Activated T-cell treated with anti-CD3 and anti-CD28 coated beads for 4 hours (primary cell): Measurements from ENCODE around the gene C10orf95.
"Not testable (repeated sequence)": the region's sequence is repeated elsewhere in the genome, so short reads cannot be mapped to it uniquely, and the experiment has no call there.

Source experiments
- DNase-seq: peaks from one replicate; pipeline ENCODE4 v3.0.0-alpha.2; 2020

The C10orf95 gene, protein sequence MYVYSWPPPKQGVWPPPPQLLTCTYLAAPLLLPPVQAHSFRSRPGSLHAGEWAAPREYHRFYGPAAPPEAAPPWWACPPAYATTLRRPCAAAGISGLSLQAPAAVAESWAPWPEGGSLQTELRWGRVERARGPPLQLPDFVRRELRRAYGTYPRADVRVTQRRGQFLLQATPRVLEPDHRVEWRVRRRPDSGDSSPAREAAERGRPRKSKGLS

DNA sequence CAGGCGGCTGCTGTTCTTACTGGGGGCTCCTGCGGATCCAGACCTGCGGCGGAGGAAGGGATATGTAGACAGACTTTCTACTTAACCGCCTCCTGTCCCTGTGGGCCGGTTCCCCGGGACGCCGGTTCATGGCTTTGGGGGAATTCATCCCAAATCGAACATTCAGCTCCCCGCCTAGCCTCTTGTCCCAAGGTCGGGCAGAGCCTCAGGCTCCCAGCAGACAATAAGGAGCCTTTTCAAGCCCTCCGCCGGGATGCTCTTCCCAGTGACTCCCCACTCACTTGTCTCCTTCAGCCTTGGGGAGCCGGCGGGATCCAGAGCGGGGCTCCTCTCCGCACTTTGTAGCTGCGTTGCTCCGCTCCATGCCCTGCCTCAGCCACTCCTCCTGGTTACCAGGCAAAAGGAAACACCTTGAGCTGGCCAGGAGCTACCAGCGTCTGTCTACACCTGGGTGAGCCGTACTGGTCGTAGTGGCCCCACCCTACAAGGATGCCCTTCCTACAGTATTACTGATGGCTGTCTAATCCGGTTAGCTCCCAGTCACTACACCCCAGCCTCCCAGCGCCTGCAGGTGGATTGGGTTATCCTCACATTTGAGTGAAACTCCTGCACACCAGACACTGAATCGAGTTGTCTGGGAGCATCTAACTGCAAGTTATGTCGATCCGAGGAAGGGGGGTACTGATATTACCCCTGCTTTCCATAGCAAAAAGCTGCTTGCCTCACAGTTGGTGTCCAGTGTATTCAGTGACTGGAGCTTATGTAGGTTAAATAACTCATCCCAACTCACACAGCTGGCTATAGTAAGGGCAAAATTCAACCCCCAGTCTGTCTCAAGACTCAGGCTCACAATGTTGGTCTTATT is at the start of gene C10orf95:
TSS of gene C10orf95 (minus strand) at position 439 of the 865 bp plus-strand sequence. CDS start 450 bp downstream, outside the sequence.
- no peak for DNase-seq

DNA sequence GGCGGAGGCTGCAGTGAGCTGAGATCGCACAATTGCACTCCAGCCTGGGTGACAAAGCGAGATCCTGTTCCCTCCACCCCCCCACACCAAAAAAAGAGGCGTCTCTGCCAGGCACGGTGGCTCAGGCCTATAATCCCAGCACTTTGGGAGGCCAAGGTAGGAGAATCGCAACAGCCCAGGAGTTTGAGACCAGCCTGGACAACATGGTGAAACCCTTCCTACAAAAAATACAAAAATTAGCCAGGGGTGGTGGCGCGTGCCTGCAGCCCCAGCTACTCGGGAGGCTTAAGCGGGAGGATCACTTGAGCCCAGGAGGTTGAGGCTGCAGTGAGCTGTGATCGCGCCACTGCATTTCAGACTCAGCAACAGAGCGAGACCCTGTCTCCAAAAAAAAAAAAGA is 49.3 kb upstream of the C10orf95 start:
- not testable (repeated sequence) for DNase-seq

DNA sequence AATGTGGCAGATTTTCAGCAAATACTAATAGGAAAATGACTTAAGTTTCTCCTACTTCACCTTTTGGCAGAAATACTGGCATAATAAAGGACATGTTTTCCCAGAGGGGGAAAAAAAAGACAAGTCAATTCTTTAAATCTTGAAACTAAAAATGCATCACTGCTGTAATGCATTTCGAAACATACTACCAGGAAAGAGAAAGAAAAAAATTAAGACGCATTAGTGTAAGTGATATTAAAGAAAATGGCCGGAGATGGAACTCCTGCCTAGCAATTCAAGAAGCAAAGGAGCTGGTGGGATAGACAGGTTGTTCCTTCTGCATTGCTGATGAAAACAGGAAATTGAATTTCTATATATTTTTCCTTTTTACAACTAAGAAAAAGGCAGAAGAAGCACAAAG is 48.0 kb upstream of the C10orf95 start:
- no peak for DNase-seq

DNA sequence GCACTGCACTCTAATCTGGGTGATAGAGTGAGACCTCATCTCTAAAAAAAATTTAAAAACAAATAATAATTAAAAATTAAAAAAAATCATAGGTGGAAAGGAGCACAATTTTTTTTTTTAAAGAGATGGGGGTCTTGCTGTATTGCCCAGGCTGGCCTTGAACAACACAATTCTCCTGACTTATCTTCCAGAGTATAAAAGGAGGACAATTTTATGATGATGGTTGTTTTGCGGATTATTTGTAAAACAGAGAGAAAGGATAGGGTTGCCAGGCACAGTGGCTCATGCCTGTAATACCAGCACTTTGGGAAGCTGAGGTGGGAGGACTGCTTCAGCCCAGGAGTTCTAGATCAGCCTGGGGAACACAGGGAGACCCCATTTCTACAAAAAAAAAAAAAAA is 46.2 kb upstream of the C10orf95 start:
- no peak for DNase-seq

DNA sequence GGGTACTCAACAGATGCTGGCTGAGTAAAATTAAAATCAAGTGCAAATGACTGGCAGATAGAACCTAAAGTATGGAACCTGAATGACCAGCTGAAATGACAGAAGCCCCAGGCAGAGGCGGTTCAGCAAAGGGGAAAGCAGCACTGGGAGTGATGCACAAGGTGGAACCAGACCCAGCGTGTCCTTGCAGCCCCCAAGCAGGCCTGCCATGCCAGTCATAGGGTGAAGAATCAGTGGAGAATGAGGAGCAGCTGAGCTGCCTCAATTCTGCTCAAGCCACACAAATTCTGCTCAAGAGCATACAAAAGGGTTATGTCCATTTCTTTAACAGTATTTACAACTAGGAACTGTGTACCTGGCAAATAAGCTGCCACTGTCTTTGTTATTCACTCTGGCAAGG is 42.4 kb upstream of the C10orf95 start:
- no peak for DNase-seq

DNA sequence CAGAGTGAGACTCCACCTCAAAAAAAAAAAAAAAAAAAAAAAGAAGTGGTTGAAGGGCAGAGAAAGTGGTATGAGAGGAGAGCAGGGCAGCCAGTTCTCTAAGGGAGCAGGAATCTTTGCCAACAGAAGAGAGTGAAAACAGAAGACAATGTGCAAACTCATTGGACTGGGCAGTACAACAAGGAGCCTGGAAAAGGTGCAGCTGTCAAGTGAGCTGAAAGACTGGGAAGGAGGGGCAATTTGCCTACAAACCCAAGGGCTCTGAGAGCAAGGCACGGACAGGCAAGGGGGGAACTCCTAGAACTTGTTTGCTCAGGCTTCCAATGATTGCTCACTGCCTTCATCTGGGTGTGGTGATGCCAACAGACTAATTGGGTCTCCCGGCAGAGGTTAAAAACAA is 41.6 kb upstream of the C10orf95 start:
- no peak for DNase-seq

DNA sequence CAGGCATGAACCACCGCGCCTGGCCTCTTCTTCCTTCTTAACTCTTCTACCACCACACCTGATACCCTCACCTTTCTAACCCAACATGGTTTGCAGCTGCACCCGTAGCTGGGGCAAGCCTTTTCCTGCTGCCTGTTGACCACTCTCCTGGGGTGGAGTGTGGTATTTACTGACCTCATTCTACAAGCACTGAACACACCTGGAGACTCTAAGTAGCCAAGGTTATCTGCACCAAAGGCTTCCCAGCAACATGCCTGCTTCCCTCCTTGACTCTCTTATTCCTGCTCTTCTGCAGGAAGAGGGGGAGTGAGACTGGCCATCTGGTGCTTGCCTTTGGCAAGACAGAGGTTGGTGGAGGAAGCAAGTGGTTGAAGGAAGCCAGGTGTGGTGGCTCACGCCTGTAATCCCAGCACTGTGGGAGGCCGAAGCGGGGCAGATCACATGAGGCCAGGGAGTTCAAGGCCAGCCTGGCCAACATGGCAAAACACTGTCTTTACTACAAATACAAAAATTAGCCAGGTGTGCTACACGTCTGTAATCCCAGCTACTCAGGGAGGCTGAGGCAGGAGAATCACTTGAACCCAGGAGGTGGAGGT is 41.1 kb upstream of the C10orf95 start:
- no peak for DNase-seq

DNA sequence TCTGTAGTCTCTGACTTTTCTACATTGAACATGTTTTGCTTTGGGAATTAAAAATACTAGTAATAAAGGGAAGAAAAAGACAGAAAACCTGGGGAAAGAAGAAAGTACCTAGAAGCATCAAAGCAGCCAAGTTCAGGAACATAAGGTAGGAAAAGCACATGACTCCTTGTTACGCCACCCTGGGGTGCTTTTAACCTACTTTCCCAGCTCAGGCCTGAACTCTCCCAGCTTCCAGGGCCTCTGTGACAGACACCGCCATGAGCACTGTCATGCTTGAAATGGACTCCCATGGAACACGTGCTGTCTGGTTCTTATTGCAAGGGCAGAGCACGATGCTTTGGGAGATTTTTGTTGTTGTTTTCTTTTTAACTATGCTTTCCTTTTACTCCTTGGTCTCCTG is 39.8 kb upstream of the C10orf95 start:
- DNase-seq, result no peak

DNA sequence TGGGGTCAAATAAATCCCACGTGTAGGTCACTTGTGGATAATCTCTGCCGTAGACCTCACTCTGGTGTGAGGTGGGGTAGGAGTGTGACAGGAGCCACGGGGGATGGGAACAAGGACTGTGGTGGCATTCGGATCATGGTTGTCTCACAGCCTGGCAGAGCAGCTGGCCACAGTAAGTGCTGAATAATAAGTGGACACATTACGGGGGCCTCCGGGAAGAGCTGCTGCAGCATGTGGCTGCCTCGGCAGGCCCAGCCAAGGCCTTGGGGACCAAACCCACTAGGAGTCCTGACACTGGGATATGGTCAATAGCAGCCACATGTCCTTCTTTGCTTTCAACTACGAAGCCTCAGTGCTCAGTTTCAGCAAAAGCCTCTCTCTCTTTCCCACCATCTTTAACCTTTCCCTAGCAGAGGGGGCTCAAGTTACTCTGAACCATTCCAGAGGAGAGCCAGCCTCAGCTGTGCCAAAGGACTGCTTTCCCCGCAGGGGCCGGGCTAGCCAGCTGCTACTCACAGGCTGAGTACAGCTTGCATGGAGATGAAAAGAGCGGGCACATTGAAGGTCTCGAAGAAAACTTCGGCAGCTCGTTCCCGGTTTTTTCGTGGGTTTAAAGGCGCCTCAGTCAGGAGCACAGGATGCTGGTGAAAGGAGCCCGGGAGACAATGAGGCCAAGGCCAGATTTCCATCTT is 33.9 kb upstream of the C10orf95 start:
- DNase-seq, result no peak

DNA sequence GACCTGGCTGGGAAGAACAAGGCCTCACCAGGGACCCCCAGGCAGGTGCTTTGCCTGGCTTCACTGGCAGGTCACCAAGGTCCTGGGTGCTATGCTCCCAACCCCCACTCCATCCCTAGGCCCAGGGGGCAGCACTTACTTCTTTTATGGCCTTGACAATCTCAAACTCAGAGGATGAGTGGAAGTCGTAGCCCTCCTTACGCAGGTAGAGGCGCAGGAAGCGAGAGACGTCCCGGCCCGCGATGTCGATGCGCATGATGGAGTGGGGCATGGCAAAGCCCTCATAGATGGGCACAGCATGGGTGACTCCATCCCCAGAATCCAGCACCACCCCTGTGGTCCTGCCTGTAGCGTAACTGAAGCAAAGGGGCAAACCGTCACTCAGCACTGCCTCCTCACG is 32.7 kb upstream of the C10orf95 start:
- DNase-seq, result no peak

DNA sequence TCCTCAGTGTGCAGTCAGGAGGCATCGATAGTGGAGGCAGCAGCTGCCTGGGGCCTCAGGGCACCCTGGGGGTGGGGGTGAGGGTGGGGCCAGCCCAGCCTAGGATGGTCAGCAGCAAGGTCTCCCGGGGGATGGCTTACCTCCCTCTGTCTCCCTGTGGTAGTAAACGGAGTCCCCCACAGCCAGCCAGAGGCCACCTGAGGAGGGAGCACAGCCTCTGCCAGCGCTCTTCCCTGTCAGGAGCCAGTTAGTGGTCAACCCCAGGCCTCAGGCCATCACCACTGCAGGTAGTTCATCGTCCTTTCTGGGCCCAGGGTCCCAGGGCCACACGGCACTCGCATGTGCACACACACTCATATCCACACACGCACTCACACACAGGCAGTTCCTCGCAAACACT is 29.1 kb upstream of the C10orf95 start:
- DNase-seq, result no peak

DNA sequence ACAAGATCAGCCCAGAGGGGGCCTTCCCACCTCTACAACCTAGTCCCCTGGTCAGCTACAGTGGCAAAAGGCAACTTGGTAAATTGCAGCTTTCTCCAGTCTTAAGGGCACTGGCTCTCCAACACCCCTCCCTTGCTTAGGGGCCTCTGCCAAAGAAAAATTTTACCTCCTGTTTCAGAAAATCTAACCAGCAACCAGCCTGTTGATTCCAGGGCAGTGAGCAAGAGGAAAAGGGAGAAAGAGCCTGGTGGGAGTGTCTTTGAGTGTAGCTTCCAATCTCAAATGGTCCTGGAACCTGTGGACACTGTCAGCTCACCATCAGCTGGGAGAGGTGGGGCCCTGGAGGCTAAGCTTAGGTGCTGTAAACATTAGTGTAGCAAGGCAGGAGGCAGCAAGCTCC is 28.3 kb upstream of the C10orf95 start:
- no peak for DNase-seq

DNA sequence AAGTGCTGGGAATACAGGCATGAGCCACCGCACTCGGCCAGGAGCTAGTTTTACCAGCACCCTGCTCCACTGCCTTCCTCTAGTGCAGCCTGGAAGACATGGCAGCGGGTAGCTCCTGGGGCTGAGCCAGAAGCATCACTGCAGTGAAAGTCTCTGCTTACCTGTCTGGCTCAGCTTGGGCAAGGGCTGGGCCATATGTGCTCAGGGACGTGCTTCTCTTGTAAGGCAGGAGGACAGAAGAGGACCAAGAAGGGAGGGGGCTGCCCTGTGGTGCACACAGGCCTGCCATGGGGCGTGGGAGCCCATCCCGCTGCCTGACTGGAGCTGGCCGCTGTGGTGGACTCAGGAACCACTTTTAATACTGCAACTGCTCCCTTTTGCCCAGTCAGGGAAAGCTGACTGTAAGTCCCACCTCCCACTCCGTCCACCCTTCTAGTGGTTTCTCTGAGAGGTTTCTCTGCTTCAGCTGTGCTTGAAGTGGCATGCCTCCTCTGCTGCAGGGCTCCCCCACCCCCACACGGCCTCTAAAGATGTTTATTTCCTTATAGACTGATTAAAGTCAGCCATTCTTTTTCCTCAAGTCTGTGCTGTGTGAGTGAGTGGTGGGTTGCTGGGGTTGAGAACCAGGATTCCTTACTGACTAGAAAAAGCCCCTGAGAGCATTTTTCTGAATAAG is 25.3 kb upstream of the C10orf95 start:
- DNase-seq, result no peak

DNA sequence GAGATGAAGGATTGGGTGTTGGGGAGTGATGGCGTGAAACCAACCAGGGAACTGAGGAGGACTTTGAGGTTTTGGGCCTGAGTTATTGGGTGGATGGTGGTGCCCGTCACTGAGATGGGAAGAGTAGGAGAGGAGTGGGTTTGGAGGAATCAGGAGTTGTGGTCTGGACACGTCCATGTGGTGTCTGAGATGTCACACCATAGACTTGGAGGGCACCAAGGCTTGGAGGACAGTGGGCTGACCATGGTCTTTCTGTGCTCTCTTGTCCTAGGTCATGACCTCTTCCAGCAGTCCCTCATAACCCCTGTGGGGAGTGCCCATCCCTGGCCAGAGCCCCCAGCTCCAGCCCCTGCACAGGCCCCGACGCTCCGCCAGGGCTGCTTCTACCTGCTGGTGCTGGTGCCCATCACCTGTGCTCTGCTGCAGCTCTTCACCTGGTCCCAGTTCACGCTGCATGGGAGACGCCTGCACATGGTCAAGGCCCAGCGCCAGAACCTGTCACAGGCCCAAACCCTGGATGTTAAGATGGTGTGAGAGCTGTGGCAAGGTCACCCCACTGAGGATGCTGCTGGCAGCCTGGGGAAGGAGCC is 24.2 kb upstream of the C10orf95 start:
- no peak for DNase-seq

DNA sequence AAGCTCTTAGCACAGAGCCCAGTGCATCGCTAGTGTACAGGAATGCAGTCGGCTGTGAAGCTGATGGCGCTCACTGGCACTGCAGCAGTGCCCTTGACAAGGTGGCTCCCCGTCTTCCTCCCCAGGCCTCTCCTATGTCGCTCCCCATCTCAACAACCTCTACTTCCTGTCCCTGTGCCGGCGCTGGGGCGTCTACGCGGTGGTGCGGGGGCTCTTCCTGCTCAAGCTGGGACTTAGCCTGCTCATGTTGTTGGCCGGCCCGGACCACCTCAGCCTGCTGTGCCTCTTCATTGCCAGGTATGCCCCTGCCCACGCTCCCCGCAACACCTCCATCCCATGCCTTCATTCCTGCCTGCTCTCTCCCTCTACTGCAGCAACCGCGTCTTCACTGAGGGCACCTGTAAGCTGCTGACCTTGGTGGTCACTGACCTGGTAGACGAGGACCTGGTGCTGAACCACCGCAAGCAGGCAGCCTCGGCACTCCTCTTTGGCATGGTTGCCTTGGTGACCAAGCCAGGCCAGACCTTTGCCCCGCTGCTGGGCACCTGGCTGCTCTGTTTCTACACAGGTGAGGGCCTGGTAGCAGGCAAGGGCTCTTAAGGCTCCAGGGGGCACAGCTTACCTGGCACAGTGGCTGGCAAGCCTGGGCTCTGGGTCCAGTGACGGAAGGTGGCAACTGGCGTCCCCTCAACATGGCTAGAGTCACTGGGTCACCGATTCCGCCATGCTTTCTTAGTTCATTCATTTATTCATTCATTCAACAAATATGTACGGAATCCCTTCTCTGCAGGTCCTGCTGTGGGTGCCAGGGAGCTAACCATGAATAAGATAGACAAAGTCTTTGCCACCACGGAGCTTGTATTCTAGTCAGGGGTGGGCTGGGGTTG is 22.3 kb upstream of the C10orf95 start:
- DNase-seq, result no peak

DNA sequence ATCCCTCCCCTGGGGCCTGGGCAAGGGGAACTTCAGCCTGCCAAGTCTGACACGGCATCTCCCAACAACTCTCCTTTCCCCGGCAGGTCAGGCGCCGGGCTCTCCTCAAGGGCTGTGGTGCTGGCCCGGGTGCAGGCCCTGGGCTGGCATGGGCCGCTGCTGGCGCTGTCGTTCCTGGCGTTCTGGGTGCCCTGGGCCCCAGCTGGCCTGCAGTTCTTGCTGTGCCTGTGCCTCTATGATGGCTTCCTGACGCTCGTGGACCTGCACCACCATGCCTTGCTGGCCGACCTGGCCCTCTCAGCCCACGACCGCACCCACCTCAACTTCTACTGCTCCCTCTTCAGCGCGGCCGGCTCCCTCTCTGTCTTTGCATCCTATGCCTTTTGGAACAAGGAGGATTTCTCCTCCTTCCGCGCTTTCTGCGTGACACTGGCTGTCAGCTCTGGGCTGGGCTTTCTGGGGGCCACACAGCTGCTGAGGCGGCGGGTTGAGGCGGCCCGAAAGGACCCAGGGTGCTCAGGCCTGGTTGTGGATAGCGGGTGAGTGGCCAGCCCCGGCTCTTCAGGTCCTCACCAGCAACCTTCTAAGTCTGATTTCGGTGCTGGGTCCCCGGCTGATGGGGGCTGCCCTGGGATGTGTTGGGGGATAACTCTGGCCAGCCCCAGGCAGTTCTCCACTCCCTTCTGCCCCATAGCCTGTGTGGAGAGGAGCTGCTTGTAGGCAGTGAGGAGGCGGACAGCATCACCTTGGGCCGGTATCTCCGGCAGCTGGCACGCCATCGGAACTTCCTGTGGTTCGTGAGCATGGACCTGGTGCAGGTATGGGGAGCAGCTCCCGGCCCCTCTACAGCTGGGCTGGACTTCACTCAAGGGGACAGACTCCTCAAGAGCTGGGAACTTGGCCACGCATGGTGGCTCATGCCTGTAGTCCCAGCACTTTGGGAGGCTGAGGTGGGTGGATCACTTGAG is 19.5 kb upstream of the C10orf95 start:
- DNase-seq, result no peak

DNA sequence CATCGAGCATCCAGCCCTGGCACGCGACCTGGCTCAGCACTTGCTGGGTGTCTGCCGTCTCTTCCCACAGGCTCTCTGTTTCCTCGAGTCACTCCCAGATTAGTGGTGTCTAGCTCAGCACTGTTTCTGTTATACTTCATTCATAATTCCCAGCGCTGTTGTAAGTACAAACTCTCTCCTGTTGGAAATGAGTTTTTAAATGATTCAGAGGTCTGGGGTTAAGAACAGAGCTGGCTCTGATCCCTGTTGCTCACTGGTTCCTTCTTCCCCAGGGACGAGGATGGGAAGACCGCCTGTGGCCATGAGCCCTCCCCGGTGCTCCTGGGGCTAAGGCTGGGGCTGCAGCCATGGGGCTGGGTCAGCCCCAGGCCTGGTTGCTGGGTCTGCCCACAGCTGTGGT is 17.3 kb upstream of the C10orf95 start:
- DNase-seq, result no peak

DNA sequence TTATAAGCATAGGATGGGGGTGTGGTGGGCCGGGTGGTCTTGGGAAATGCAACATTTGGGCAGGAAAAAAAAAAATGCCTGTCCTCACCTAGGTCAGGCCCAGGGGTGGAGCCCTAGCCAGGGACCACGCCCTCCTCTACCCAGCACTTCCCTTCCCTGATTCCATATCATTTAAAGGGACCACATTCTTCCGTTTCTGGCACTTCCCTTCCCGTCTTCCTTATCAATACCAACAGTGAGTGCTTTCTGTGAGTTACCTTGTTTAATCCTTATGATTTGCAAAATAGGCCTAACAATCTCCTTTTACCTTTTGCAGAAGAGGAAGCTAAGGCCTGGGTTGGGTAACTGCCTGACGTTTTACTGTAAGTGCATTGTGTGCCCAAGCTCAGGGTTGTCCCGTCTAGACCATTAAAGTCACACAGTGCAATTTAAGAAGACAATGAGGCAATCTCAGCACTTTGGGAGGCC is 16.7 kb upstream of the C10orf95 start:
- DNase-seq, result no peak

DNA sequence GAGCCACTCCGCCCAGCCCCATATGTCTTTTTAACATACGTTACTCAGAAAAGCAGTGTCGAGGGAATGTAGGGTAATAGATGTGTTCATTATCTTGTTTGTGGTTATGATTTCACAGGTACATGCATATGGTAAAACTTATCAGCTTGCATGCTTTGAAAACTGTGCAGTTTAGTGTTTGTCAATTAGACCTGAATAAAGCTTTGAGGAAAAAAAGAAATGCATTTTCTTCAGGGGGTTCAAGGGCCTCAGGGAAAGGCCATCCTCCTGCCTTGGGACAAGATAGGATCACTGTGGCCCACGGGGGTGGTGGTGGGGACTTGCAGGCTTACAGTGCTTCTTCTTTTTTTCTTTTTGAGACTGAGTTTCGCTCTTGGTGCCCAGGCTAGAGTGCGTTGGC is 16.0 kb upstream of the C10orf95 start:
- DNase-seq, result no peak

DNA sequence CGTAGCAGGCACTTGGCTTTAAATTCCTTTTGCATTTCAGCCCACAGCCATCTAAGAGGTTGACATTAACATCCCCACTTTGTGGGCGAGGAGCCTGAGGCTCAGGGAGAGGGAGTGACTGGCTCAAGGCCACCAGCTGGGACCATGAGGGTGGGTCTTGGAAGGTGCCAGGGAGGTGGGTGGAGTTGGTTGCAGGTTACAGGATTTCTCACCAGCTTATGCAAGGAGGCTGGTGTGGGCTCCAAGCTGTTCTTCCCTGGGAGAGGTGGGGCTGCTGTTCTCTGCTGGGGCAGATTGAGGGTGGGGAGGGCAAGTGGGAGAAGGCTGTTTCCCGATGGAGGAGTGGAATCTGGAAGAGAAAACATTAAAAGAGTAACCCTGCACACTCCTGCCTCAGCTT is 14.1 kb upstream of the C10orf95 start:
- no peak for DNase-seq
